ENCODE results near the gene STK38L.

Gene STK38L

GRCh38 chr12:27367078-27367477 is 123.0 kb downstream of the STK38L start:
- Histone ChIP-seq H4K20me1 (ENCODE audit: insufficient read depth, low read length) (no peaks in the 10 kb centered on the region), H3K9me3 (ENCODE audit: insufficient read depth, low read length, severe bottlenecking) (no peaks in the 10 kb centered on the region), H3K27ac (ENCODE audit: low read length) (no peak overlapping the region), H3K79me2 (ENCODE audit: insufficient read depth, low read length) (no peaks in the 10 kb centered on the region), H2AFZ (ENCODE audit: low read depth, low read length) (no peak overlapping the region), H3K4me2 (ENCODE audit: insufficient read depth, low read length) (no peak overlapping the region), H3K4me3 (ENCODE audit: low read depth in 1 of 2, low read length in 2 of 2) (no peak overlapping the region), H3K4me1 (ENCODE audit: insufficient read depth, low read length) (no peaks in the 10 kb centered on the region), H3K36me3 (ENCODE audit: insufficient read depth, low read length) (no peaks in the 10 kb centered on the region), H3K9ac (ENCODE audit: low read depth, low read length) (no peak overlapping the region), H3K27me3 (ENCODE audit: insufficient read depth, low read length, poor library complexity) (peaks cover 2% of the 10 kb centered on the region)
- TF ChIP-seq CTCF (IDR thresholded peaks at IDR 0.05; ENCODE audit: borderline replicate concordance, extremely low read depth, low read length, poor library complexity, severe bottlenecking): no peak
- TF ChIP-seq EZH2 (IDR thresholded peaks at IDR 0.05; ENCODE audit: borderline replicate concordance, low read depth, low read length, severe bottlenecking): no peak
- ATAC-seq (ENCODE audit: insufficient read depth, low read depth): no peak
- no peak for DNase-seq
